GM21717 (cell line): ENCODE measurements around the gene UGT2A3.
A peak's percentile ranks its signal among the peaks of the same experiment; 100 is the strongest.
"Not testable (repeated sequence)": the region's sequence is repeated elsewhere in the genome, so short reads cannot be mapped to it uniquely, and the experiment has no call there.

Experiments used
- ATAC-seq: cut with Tn5 transposase; IDR thresholded peaks from one replicate; pipeline ENCODE4 v1.9.1; 2021; ENCODE audit warnings: mild to moderate bottlenecking, moderate library complexity; ENCODE audit not compliant: unreplicated experiment

The UGT2A3 gene

GRCh38 chr4:68951078-68951805, at the start of gene UGT2A3:
Gene UGT2A3, minus strand, starts transcription at chr4:68951804. Its CDS starts 44 bp downstream, at chr4:68951760.
- no peak for ATAC-seq

- ATAC-seq, result no peak
Measured at GRCh38 chr4:68997040-68997439, 45.4 kb upstream of the UGT2A3 start.

- ATAC-seq, result peak; percentile 67
Measured at GRCh38 chr4:68995292-68995691, 43.7 kb upstream of the UGT2A3 start.

- ATAC-seq, result no peak
Measured at GRCh38 chr4:68987007-68987406, 35.4 kb upstream of the UGT2A3 start.

- no peak for ATAC-seq
Measured at GRCh38 chr4:68985442-68985841, 33.8 kb upstream of the UGT2A3 start.

GRCh38 chr4:68984947-68985346, 33.3 kb upstream of the UGT2A3 start:
- no peak for ATAC-seq

GRCh38 chr4:68963374-68963773, 11.8 kb upstream of the UGT2A3 start:
- no peak for ATAC-seq

GRCh38 chr4:68962868-68963267, 11.3 kb upstream of the UGT2A3 start:
- no peak for ATAC-seq

GRCh38 chr4:68960294-68961163, 8.9 kb upstream of the UGT2A3 start:
- ATAC-seq, result no peak

- ATAC-seq, result not testable (repeated sequence)
Measured at GRCh38 chr4:68959085-68959484, 7.5 kb upstream of the UGT2A3 start.

GRCh38 chr4:68954126-68954525, 2.5 kb upstream of the UGT2A3 start:
- no peak for ATAC-seq

GRCh38 chr4:68953056-68953596, 1.5 kb upstream of the UGT2A3 start:
- ATAC-seq, result no peak

GRCh38 chr4:68951806-68952585, 392 bp upstream of the UGT2A3 start:
- no peak for ATAC-seq

- ATAC-seq, result no peak
Measured at GRCh38 chr4:68950033-68950432, 1.6 kb downstream of the UGT2A3 start.

GRCh38 chr4:68948985-68949384, 2.6 kb downstream of the UGT2A3 start:
- no peak for ATAC-seq

- ATAC-seq, result no peak
Measured at GRCh38 chr4:68948044-68948743, 3.4 kb downstream of the UGT2A3 start.

- ATAC-seq, result no peak
Measured at GRCh38 chr4:68929076-68929737, 22.4 kb downstream of the UGT2A3 start.

GRCh38 chr4:68927165-68927564, 24.4 kb downstream of the UGT2A3 start:
- ATAC-seq, result no peak

GRCh38 chr4:68922202-68922601, 29.4 kb downstream of the UGT2A3 start:
- ATAC-seq, result not testable (repeated sequence)

GRCh38 chr4:68921051-68921450, 30.6 kb downstream of the UGT2A3 start:
- no peak for ATAC-seq
